A549 (cell line): ENCODE measurements around the gene ZSCAN26.

ENCODE experiments used
- CHD4 ChIP-seq: fragments of 200-600 bp; sonication (generic); IDR thresholded peaks from 2 replicates; pipeline ENCODE4 v1.6.1; 2016; ENCODE audit warnings: antibody characterized with exemption, mild to moderate bottlenecking, borderline replicate concordance
- JUN ChIP-seq, 2 experiments: fragments of >200 bp; sonication (Bioruptor Twin); formaldehyde crosslinking; IDR thresholded peaks; 2 replicates in 1 of 2; 3 replicates in 1 of 2; pipeline ENCODE4 v1.6.1; 2016 to 2017
- KDM5A ChIP-seq: fragments of 200-600 bp; sonication (generic); IDR thresholded peaks from 2 replicates; pipeline ENCODE4 v1.6.1; 2016; ENCODE audit warnings: antibody characterized with exemption, mild to moderate bottlenecking
- MYC ChIP-seq: IDR thresholded peaks from 2 replicates; pipeline ENCODE4 v1.6.1; 2012; ENCODE audit warnings: mild to moderate bottlenecking, inconsistent platforms, low read length, improper control_type of control experiment, borderline replicate concordance
- POLR2A ChIP-seq: IDR thresholded peaks from 2 replicates; pipeline ENCODE4 v1.6.1; 2012; ENCODE audit warnings: mild to moderate bottlenecking, low read length
- TF ChIP-seq, protein P1 (sequence below): fragments of >200 bp; sonication (Bioruptor Twin); formaldehyde crosslinking; IDR thresholded peaks from 3 replicates; pipeline ENCODE4 v1.5.1; 2016

DNA sequence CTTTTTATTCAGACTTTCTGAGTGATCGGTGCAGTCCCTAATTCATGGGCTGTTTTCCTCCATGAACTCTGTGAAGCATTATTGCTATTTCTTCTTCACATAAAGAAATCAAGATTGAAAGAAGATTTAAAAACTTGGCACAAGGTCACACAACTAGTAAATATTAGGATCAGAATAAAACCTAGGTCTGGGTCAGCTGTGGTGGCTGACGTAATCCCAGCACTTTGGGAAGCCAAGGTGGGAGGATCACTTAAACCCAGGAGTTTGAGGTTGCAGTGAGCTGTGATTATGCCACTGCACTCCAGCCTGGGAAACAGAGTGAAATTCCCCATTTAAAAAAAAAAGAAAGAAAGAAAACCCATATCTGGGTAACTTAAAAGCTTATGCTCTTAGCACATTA lies 40.5 kb upstream of the ZSCAN26 start:
- TF ChIP-seq, protein P1, sequence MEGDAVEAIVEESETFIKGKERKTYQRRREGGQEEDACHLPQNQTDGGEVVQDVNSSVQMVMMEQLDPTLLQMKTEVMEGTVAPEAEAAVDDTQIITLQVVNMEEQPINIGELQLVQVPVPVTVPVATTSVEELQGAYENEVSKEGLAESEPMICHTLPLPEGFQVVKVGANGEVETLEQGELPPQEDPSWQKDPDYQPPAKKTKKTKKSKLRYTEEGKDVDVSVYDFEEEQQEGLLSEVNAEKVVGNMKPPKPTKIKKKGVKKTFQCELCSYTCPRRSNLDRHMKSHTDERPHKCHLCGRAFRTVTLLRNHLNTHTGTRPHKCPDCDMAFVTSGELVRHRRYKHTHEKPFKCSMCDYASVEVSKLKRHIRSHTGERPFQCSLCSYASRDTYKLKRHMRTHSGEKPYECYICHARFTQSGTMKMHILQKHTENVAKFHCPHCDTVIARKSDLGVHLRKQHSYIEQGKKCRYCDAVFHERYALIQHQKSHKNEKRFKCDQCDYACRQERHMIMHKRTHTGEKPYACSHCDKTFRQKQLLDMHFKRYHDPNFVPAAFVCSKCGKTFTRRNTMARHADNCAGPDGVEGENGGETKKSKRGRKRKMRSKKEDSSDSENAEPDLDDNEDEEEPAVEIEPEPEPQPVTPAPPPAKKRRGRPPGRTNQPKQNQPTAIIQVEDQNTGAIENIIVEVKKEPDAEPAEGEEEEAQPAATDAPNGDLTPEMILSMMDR, result no peak
- TF ChIP-seq POLR2A, result no peak
- no peak for TF ChIP-seq JUN (IDR thresholded peaks at IDR 0.05)
- no peak for TF ChIP-seq CHD4
- TF ChIP-seq MYC, result no peak
- TF ChIP-seq KDM5A, result no peak
